Germinal center (tissue), 1 donor: ENCODE measurements around the gene TSPO.

Experiments used
- DNase-seq: peaks from one replicate; pipeline ENCODE4 v3.0.0; 2012; ENCODE audit warnings: mixed read lengths, low spot score

TSPO gene

GRCh38 chr22:43179146-43179910, 28.0 kb downstream of the TSPO start:
- DNase-seq = no peak

- no peak for DNase-seq
Observed at GRCh38 chr22:43179911-43180195, 28.5 kb downstream of the TSPO start.

- no peak for DNase-seq
Observed at GRCh38 chr22:43180670-43181069, 29.3 kb downstream of the TSPO start.

GRCh38 chr22:43181321-43182076, 30.1 kb downstream of the TSPO start:
- DNase-seq = no peak

GRCh38 chr22:43182118-43182517, 30.8 kb downstream of the TSPO start:
- DNase-seq = no peak

GRCh38 chr22:43182726-43183125, 31.4 kb downstream of the TSPO start:
- no peak for DNase-seq

GRCh38 chr22:43183496-43184277, 32.3 kb downstream of the TSPO start:
- DNase-seq = no peak

GRCh38 chr22:43185860-43186261, 34.5 kb downstream of the TSPO start:
- DNase-seq = no peak

- peak; percentile 82 for DNase-seq
Observed at GRCh38 chr22:43186272-43187170, 35.2 kb downstream of the TSPO start, which contains the start of gene TTLL12. TSS of gene TTLL12 (minus strand) at chr22:43187134. CDS start at chr22:43187069, 65 bp downstream.

- DNase-seq = peak; percentile 97
Observed at GRCh38 chr22:43187171-43188099, 36.1 kb downstream of the TSPO start.

- no peak for DNase-seq
Observed at GRCh38 chr22:43188829-43189545, 37.6 kb downstream of the TSPO start.

- DNase-seq = no peak
Observed at GRCh38 chr22:43191831-43192230, 40.5 kb downstream of the TSPO start.

GRCh38 chr22:43197271-43197941, 46.0 kb downstream of the TSPO start:
- no peak for DNase-seq

GRCh38 chr22:43198126-43198525, 46.8 kb downstream of the TSPO start:
- no peak for DNase-seq

GRCh38 chr22:43198936-43199335, 47.6 kb downstream of the TSPO start:
- DNase-seq = no peak

- DNase-seq = no peak
Observed at GRCh38 chr22:43199541-43199940, 48.2 kb downstream of the TSPO start.

GRCh38 chr22:43200031-43200430, 48.7 kb downstream of the TSPO start:
- DNase-seq = no peak

GRCh38 chr22:43200555-43200954, 49.2 kb downstream of the TSPO start:
- no peak for DNase-seq

- DNase-seq = no peak
Observed at GRCh38 chr22:43201486-43202219, 50.3 kb downstream of the TSPO start.
